ENCODE measurements around the gene CBX5.

CBX5 gene

GRCh38 chr12:54216797-54217661 is 62.9 kb downstream of the CBX5 start:
- peak; percentile 61 for ATAC-seq (ENCODE audit: low read depth)
- Mint-ChIP-seq H3K4me1 (peaks cover 30% of the 10 kb centered on the region), H3K9me3 (no peaks in the 10 kb centered on the region), H3K4me3 (peak overlapping the region; percentile 88), H3K27ac (peak overlapping the region; percentile 87), H3K27me3 (peaks cover 1% of the 10 kb centered on the region), H3K36me3 (no peaks in the 10 kb centered on the region)
- DNase-seq (ENCODE audit: low spot score in 2 of 2) = peak; percentile 66 to 72

DNA sequence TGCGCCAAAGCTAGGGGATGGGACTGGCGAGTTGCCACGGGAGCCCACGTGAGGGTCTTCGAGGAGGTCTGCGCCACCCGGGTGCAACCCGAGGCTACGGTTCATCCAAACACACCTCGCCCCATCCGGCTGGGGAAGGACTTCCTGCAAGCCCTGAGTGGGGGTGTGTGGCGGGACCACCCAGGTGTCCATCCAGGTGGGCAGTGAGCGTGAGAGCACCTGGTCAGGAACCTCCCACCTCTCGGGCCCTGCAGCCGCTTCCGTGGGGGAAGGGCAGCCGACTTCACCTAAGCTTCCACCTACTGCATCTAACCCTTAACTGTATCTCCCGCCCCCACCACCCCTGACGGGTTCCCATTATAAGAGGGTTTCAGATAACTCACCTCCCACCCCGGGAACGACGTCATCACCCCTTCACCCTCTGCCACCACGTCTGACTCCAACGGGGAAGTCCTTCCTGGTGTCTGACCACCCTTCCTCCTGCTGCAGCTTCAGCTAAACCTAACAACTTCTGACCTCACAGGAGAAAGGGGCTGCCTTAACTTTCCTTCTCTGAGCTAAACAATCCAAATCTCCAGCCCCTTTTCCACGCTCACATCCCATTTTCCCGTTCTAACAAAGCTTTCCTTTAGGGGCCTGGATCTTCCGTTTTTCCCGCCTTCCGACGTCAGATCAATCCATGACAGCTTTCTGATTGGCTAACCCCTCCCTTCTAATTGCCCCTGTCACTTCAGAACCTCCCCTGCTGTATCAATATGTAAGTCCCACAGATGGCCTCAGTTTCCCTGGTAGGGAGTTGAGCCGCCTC is 63.7 kb downstream of the CBX5 start:
- H3K4me1 Mint-ChIP-seq = peaks cover 30% of the 10 kb centered on the region
- H3K4me3 Mint-ChIP-seq = peak overlapping the region; percentile 88
- no peaks in the 10 kb centered on the region for H3K9me3 Mint-ChIP-seq
- H3K27me3 Mint-ChIP-seq = peaks cover 4% of the 10 kb centered on the region
- no peaks in the 10 kb centered on the region for H3K36me3 Mint-ChIP-seq
- peak overlapping the region; percentile 87 for H3K27ac Mint-ChIP-seq
- DNase-seq (ENCODE audit: low spot score in 2 of 2) (peak in 1 of 2 donors; percentile 36), ATAC-seq (ENCODE audit: low read depth) (no peak)

- H3K4me1 Mint-ChIP-seq = peaks cover 28% of the 10 kb centered on the region
Observed at GRCh38 chr12:54214553-54215406, 65.1 kb downstream of the CBX5 start.

GRCh38 chr12:54213079-54213478 is 66.8 kb downstream of the CBX5 start:
- ATAC-seq (ENCODE audit: low read depth) (no peak), DNase-seq (ENCODE audit: low spot score in 2 of 2) (no peak)
- Mint-ChIP-seq H3K9me3 (no peaks in the 10 kb centered on the region), H3K4me3 (no peak overlapping the region), H3K27ac (no peak overlapping the region), H3K4me1 (peaks cover 23% of the 10 kb centered on the region), H3K27me3 (peaks cover 8% of the 10 kb centered on the region), H3K36me3 (no peaks in the 10 kb centered on the region)

More at GRCh38 chr12:54214553-54215406, 65.1 kb downstream of the CBX5 start:
- Mint-ChIP-seq H3K27me3 (peaks cover 4% of the 10 kb centered on the region), H3K9me3 (no peaks in the 10 kb centered on the region), H3K36me3 (no peaks in the 10 kb centered on the region), H3K27ac (no peak overlapping the region), H3K4me3 (peak overlapping the region; percentile 88)
- ATAC-seq (ENCODE audit: low read depth) = peak; percentile 72
- peak; percentile 95 to 97 for DNase-seq (ENCODE audit: low spot score in 2 of 2)

DNA sequence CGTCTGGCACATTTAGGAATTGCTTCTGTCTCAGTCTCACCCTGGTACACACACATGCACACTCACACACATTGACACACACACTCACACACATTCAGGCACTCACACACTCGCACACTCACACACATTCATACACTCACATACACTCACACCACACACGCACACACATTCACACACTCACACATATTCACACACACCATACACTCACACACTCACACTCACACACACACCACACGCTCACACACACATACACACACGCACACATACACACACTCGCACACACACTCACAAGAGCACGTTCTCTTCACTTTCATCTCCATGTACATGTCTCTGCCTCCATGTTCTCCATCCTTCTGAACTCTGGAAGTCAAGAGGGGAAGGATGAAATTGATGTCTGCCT is 68.0 kb downstream of the CBX5 start:
- H3K4me1 Mint-ChIP-seq = peaks cover 17% of the 10 kb centered on the region
- no peaks in the 10 kb centered on the region for H3K9me3 Mint-ChIP-seq
- no peak overlapping the region for H3K4me3 Mint-ChIP-seq
- no peak for ATAC-seq (ENCODE audit: low read depth)
- no peak for DNase-seq (ENCODE audit: low spot score in 2 of 2)
- no peaks in the 10 kb centered on the region for H3K36me3 Mint-ChIP-seq
- H3K27me3 Mint-ChIP-seq = peaks cover 8% of the 10 kb centered on the region
- no peak overlapping the region for H3K27ac Mint-ChIP-seq

DNA sequence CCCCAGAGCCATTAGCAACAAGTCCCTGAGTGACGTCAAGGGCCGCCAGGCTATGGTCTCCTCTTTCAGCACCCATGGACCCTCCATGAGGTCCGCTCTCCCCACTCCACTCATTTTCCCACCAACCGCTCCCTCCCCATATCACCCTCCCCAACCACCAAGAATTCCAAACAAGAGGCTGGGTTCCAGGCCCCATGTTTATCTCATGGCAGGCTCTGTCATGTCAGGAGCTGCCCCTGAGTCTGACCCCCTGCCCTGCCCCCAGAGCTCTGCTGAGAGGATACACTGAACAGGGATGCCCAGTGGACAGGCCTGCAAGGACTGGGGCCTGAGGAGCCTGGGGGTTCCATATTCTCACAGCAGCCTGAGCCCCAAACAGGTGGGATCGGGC is 69.5 kb downstream of the CBX5 start:
- peaks cover 12% of the 10 kb centered on the region for H3K27me3 Mint-ChIP-seq
- H3K9me3 Mint-ChIP-seq = no peaks in the 10 kb centered on the region
- H3K4me1 Mint-ChIP-seq = peaks cover 6% of the 10 kb centered on the region
- DNase-seq (ENCODE audit: low spot score in 2 of 2) (no peak), ATAC-seq (ENCODE audit: low read depth) (no peak)
- no peaks in the 10 kb centered on the region for H3K36me3 Mint-ChIP-seq
- no peak overlapping the region for H3K27ac Mint-ChIP-seq
- no peak overlapping the region for H3K4me3 Mint-ChIP-seq

DNA sequence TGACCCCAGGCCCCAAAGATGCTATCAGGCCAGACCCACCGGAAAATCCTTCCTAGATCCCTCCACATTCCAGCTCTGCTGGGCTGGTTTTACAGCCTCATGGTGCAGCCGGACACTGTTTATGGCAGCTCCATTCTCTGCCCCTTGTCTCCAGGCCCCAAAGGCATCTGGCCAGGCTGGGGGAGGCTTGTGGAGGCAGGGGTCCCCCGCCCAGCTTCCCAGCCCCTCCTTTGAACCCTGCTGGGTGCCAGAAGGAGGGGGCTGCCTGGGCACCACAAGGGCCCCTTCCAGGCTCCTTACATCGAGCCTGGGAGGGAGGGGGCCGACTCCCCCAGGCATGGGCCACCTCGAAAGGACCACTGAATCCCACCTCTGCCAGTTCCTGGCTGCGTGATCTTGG is 71.3 kb downstream of the CBX5 start:
- H3K36me3 Mint-ChIP-seq = no peaks in the 10 kb centered on the region
- H3K27ac Mint-ChIP-seq = no peak overlapping the region
- H3K4me1 Mint-ChIP-seq = peaks cover 4% of the 10 kb centered on the region
- DNase-seq (ENCODE audit: low spot score in 2 of 2) (peak in 1 of 2 donors; percentile 12), ATAC-seq (ENCODE audit: low read depth) (no peak)
- peaks cover 16% of the 10 kb centered on the region for H3K27me3 Mint-ChIP-seq
- no peaks in the 10 kb centered on the region for H3K9me3 Mint-ChIP-seq
- H3K4me3 Mint-ChIP-seq = no peak overlapping the region

GRCh38 chr12:54207539-54208294 is 72.2 kb downstream of the CBX5 start:
- peaks cover 4% of the 10 kb centered on the region for H3K4me1 Mint-ChIP-seq
- ATAC-seq (ENCODE audit: low read depth) = peak; percentile 98
- peak; percentile 82 to 90 for DNase-seq (ENCODE audit: low spot score in 2 of 2)
- H3K27me3 Mint-ChIP-seq = peaks cover 18% of the 10 kb centered on the region
- no peaks in the 10 kb centered on the region for H3K36me3 Mint-ChIP-seq
- no peak overlapping the region for H3K4me3 Mint-ChIP-seq
- no peaks in the 10 kb centered on the region for H3K9me3 Mint-ChIP-seq
- H3K27ac Mint-ChIP-seq = no peak overlapping the region

DNA sequence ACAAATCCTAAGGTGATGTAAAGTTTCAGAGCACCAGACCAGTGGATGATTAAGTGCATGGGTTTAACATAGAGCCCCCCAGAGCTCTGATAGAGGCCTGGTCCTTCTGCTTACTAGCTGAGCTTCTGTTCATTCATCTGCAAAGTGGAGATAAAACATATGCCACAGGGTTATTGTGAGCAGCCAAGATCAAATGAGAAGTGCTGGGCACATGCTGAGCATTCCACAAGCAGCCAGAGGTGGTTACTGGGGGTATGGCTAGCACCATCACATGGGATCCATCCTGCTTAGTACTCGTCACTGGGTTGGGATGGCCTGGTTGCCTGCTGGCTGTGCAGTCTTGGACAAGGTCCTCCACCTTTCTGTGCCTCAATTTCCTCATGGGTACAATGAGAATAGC is 73.1 kb downstream of the CBX5 start:
- H3K4me3 Mint-ChIP-seq = no peak overlapping the region
- H3K27ac Mint-ChIP-seq = no peak overlapping the region
- H3K27me3 Mint-ChIP-seq = peaks cover 14% of the 10 kb centered on the region
- H3K9me3 Mint-ChIP-seq = no peaks in the 10 kb centered on the region
- peaks cover 4% of the 10 kb centered on the region for H3K4me1 Mint-ChIP-seq
- ATAC-seq (ENCODE audit: low read depth) (no peak), DNase-seq (ENCODE audit: low spot score in 2 of 2) (no peak)
- no peaks in the 10 kb centered on the region for H3K36me3 Mint-ChIP-seq

GRCh38 chr12:54204316-54204715 is 75.6 kb downstream of the CBX5 start:
- ATAC-seq (ENCODE audit: low read depth) (no peak), DNase-seq (ENCODE audit: low spot score in 2 of 2) (no peak)
- Mint-ChIP-seq H3K27me3 (peaks cover 19% of the 10 kb centered on the region), H3K9me3 (no peaks in the 10 kb centered on the region), H3K36me3 (no peaks in the 10 kb centered on the region), H3K4me3 (no peak overlapping the region), H3K27ac (no peak overlapping the region), H3K4me1 (peaks cover 4% of the 10 kb centered on the region)

DNA sequence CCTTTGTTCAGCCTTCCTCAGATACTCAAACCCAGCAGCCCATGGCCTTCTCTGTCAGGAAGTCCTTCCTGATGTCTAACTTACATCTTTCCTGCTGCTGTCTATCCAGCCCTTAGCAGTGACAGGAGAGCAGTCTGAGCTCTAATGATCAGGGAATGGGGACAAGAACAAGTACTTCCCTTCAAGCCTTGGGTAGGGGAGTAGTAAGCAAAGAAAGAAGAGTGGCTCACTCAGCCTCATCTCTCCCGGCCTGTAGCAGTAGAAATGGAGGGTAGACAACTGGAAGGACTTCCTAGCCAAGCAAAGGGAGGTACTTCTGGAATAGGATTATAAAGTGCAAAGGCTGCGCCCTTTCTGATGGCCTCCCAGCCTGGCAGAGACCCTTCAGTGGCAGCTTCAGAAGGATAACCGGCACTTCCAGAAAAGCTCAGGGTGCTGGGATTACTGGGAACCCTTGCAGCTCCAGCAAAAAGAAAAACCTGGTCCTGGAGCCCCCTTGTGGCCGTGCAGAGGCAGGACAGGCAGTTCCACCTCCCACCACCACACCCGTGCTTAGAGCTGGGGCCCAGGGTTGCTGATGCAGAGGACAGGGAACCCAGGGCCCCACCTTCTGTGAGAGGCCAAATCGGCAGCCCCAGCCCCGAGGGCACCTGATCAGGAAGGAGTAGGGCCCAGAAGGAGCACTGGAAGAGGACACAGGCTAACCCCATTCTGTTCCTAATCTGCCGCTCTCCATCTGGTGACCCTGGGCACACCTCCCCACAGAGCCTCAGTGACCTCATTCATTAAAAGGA is 78.7 kb downstream of the CBX5 start:
- H3K4me1 Mint-ChIP-seq = peaks cover 18% of the 10 kb centered on the region
- ATAC-seq (ENCODE audit: low read depth) (peak; percentile 92), DNase-seq (ENCODE audit: low spot score in 2 of 2) (peak; percentile 72 to 73)
- H3K27me3 Mint-ChIP-seq = peaks cover 25% of the 10 kb centered on the region
- H3K36me3 Mint-ChIP-seq = no peaks in the 10 kb centered on the region
- H3K4me3 Mint-ChIP-seq = no peak overlapping the region
- H3K9me3 Mint-ChIP-seq = no peaks in the 10 kb centered on the region
- H3K27ac Mint-ChIP-seq = no peak overlapping the region

GRCh38 chr12:54200412-54200811 is 79.5 kb downstream of the CBX5 start:
- H3K36me3 Mint-ChIP-seq = no peaks in the 10 kb centered on the region
- H3K4me3 Mint-ChIP-seq = no peak overlapping the region
- no peaks in the 10 kb centered on the region for H3K9me3 Mint-ChIP-seq
- no peak overlapping the region for H3K27ac Mint-ChIP-seq
- H3K4me1 Mint-ChIP-seq = peaks cover 26% of the 10 kb centered on the region
- ATAC-seq (ENCODE audit: low read depth) (no peak), DNase-seq (ENCODE audit: low spot score in 2 of 2) (no peak)
- H3K27me3 Mint-ChIP-seq = peaks cover 28% of the 10 kb centered on the region

Measured in memory B cell (primary cell).